MG63 (cell line): ENCODE results near the gene MRTFB. TPM values are rescaled to one million over a fixed set of nuclear protein-coding genes. Genes with fewer than 3 reads are reported as not detected.
A peak's percentile ranks its signal among the peaks of the same experiment; 100 is the strongest.

Experiments
- DNase-seq: peaks from one replicate; pipeline ENCODE4 v3.0.0-alpha.2; 2020
- H3K27me3 ChIP-seq: fragments of 250-450 bp; sonication (Bioruptor Pico); 2 replicates; pipeline ENCODE4 v1.5.1; 2020; ENCODE audit warnings: mild to moderate bottlenecking, moderate library complexity
- H3K36me3 ChIP-seq: fragments of 250-450 bp; sonication (Bioruptor Pico); 2 replicates; pipeline ENCODE4 v1.5.1; 2020; ENCODE audit warnings: mild to moderate bottlenecking, moderate library complexity
- H3K4me3 ChIP-seq: fragments of 250-450 bp; sonication (Bioruptor Pico); 2 replicates; pipeline ENCODE4 v1.5.1; 2020; ENCODE audit warnings: mild to moderate bottlenecking, moderate library complexity
- H3K9me3 ChIP-seq: fragments of 250-450 bp; sonication (Bioruptor Pico); 2 replicates; pipeline ENCODE4 v1.5.1; 2020; ENCODE audit warnings: mild to moderate bottlenecking, moderate library complexity
- total RNA-seq: library from RNA; depleted of rRNA; stranded (reverse); fragments of >200 nt; shearing (Covaris generic); gene quantifications from 2 replicates; pipeline ENCODE4 v1.2.3, GENCODE V29; 2014; ENCODE audit warnings: low replicate concordance

Gene MRTFB
- total RNA-seq, 1 experiment from 2014 or later = 1.3 TPM

- DNase-seq = no peak
- no peaks in the 10 kb centered on the region for H3K36me3 ChIP-seq
- H3K27me3 ChIP-seq = no peaks in the 10 kb centered on the region
- H3K4me3 ChIP-seq = no peak overlapping the region
- peaks cover 5% of the 10 kb centered on the region for H3K9me3 ChIP-seq
These were observed 14.1 kb upstream of the MRTFB start for GRCh38 chr16:14056970-14057369.

GRCh38 chr16:14057878-14058382 lies 13.2 kb upstream of the MRTFB start:
- DNase-seq = no peak
- H3K27me3 ChIP-seq = no peaks in the 10 kb centered on the region
- H3K36me3 ChIP-seq = no peaks in the 10 kb centered on the region
- H3K9me3 ChIP-seq = peaks cover 5% of the 10 kb centered on the region
- H3K4me3 ChIP-seq = no peak overlapping the region

GRCh38 chr16:14061732-14062259 lies 9.3 kb upstream of the MRTFB start:
- peaks cover 3% of the 10 kb centered on the region for H3K9me3 ChIP-seq
- no peak overlapping the region for H3K4me3 ChIP-seq
- H3K27me3 ChIP-seq = no peaks in the 10 kb centered on the region
- no peaks in the 10 kb centered on the region for H3K36me3 ChIP-seq
- DNase-seq = no peak

GRCh38 chr16:14062261-14062660 lies 8.9 kb upstream of the MRTFB start:
- Histone ChIP-seq H3K27me3 (no peaks in the 10 kb centered on the region), H3K4me3 (no peak overlapping the region), H3K9me3 (peaks cover 3% of the 10 kb centered on the region; the same call in 1 of the 2 replicates), H3K36me3 (no peaks in the 10 kb centered on the region)
- no peak for DNase-seq

GRCh38 chr16:14063618-14064581 lies 7.2 kb upstream of the MRTFB start:
- H3K4me3 ChIP-seq = no peak overlapping the region
- peaks cover 3% of the 10 kb centered on the region; the same call in 1 of the 2 replicates for H3K9me3 ChIP-seq
- H3K27me3 ChIP-seq = no peaks in the 10 kb centered on the region
- no peaks in the 10 kb centered on the region for H3K36me3 ChIP-seq
- no peak for DNase-seq

GRCh38 chr16:14069818-14070217 lies 1.3 kb upstream of the MRTFB start:
- Histone ChIP-seq H3K9me3 (no peaks in the 10 kb centered on the region), H3K27me3 (no peaks in the 10 kb centered on the region), H3K4me3 (no peak overlapping the region), H3K36me3 (no peaks in the 10 kb centered on the region; the same call in 1 of the 2 replicates)
- no peak for DNase-seq

GRCh38 chr16:14070555-14070876 lies 603 bp upstream of the MRTFB start:
- Histone ChIP-seq H3K9me3 (no peaks in the 10 kb centered on the region), H3K4me3 (peak overlapping the region; percentile 88), H3K27me3 (no peaks in the 10 kb centered on the region), H3K36me3 (no peaks in the 10 kb centered on the region; the same call in 1 of the 2 replicates)
- no peak for DNase-seq

GRCh38 chr16:14071576-14072271 lies 605 bp downstream of the MRTFB start:
- H3K36me3 ChIP-seq = no peaks in the 10 kb centered on the region; the same call in 1 of the 2 replicates
- DNase-seq = peak; percentile 42
- H3K4me3 ChIP-seq = peak overlapping the region; percentile 88

GRCh38 chr16:14072360-14072759 lies 1.2 kb downstream of the MRTFB start:
- Histone ChIP-seq H3K27me3 (no peaks in the 10 kb centered on the region), H3K4me3 (peak overlapping the region; percentile 88), H3K36me3 (no peaks in the 10 kb centered on the region; the same call in 1 of the 2 replicates), H3K9me3 (no peaks in the 10 kb centered on the region)
- DNase-seq = no peak

More at GRCh38 chr16:14071576-14072271, 605 bp downstream of the MRTFB start:
- Histone ChIP-seq H3K27me3 (no peaks in the 10 kb centered on the region), H3K9me3 (no peaks in the 10 kb centered on the region)

- H3K36me3 ChIP-seq = no peaks in the 10 kb centered on the region; the same call in 1 of the 2 replicates
- H3K9me3 ChIP-seq = no peaks in the 10 kb centered on the region
- no peaks in the 10 kb centered on the region for H3K27me3 ChIP-seq
- no peak for DNase-seq
- H3K4me3 ChIP-seq = no peak overlapping the region
These were observed 3.4 kb downstream of the MRTFB start for GRCh38 chr16:14074544-14074943.

- Histone ChIP-seq H3K9me3 (no peaks in the 10 kb centered on the region), H3K36me3 (no peaks in the 10 kb centered on the region; the same call in 1 of the 2 replicates), H3K27me3 (no peaks in the 10 kb centered on the region), H3K4me3 (no peak overlapping the region)
- no peak for DNase-seq
These were observed 6.8 kb downstream of the MRTFB start for GRCh38 chr16:14077918-14078317.

GRCh38 chr16:14086477-14086876 lies 15.4 kb downstream of the MRTFB start:
- Histone ChIP-seq H3K27me3 (no peaks in the 10 kb centered on the region), H3K4me3 (no peak overlapping the region), H3K9me3 (no peaks in the 10 kb centered on the region), H3K36me3 (no peaks in the 10 kb centered on the region)
- no peak for DNase-seq

GRCh38 chr16:14087181-14087580 lies 16.1 kb downstream of the MRTFB start:
- no peaks in the 10 kb centered on the region for H3K36me3 ChIP-seq
- DNase-seq = no peak
- H3K27me3 ChIP-seq = no peaks in the 10 kb centered on the region
- H3K9me3 ChIP-seq = no peaks in the 10 kb centered on the region
- no peak overlapping the region for H3K4me3 ChIP-seq

- Histone ChIP-seq H3K27me3 (no peaks in the 10 kb centered on the region), H3K4me3 (no peak overlapping the region), H3K36me3 (no peaks in the 10 kb centered on the region), H3K9me3 (no peaks in the 10 kb centered on the region)
- no peak for DNase-seq
These were observed 16.6 kb downstream of the MRTFB start for GRCh38 chr16:14087590-14088154.

- H3K27me3 ChIP-seq = no peaks in the 10 kb centered on the region
- H3K4me3 ChIP-seq = no peak overlapping the region
- DNase-seq = no peak
- H3K36me3 ChIP-seq = no peaks in the 10 kb centered on the region
- H3K9me3 ChIP-seq = no peaks in the 10 kb centered on the region
These were observed 17.1 kb downstream of the MRTFB start for GRCh38 chr16:14088155-14088753.

GRCh38 chr16:14089283-14089823 lies 18.2 kb downstream of the MRTFB start:
- no peak for DNase-seq
- H3K4me3 ChIP-seq = no peak overlapping the region

More at GRCh38 chr16:14089283-14089823, 18.2 kb downstream of the MRTFB start:
- Histone ChIP-seq H3K27me3 (no peaks in the 10 kb centered on the region), H3K36me3 (no peaks in the 10 kb centered on the region), H3K9me3 (no peaks in the 10 kb centered on the region)
